Choroid plexus epithelial cell (primary cell): ENCODE data around the gene CLTRN.

Experiments used
- DNase-seq: peaks from one replicate; pipeline ENCODE4 v3.0.0-alpha.2; 2010; ENCODE audit warnings: low read depth
- H3K4me3 ChIP-seq: 2 replicates; pipeline ENCODE4 v1.5.1; 2011; ENCODE audit warnings: low read depth, mild to moderate bottlenecking, control low read depth, low read length, moderate library complexity
- TF ChIP-seq, protein P1 (sequence below): conservative IDR thresholded peaks from 2 replicates; pipeline ENCODE4 v1.5.1; 2011; ENCODE audit warnings: low read depth, mild to moderate bottlenecking, control low read depth, inconsistent platforms, low read length, moderate library complexity

CLTRN gene

DNA sequence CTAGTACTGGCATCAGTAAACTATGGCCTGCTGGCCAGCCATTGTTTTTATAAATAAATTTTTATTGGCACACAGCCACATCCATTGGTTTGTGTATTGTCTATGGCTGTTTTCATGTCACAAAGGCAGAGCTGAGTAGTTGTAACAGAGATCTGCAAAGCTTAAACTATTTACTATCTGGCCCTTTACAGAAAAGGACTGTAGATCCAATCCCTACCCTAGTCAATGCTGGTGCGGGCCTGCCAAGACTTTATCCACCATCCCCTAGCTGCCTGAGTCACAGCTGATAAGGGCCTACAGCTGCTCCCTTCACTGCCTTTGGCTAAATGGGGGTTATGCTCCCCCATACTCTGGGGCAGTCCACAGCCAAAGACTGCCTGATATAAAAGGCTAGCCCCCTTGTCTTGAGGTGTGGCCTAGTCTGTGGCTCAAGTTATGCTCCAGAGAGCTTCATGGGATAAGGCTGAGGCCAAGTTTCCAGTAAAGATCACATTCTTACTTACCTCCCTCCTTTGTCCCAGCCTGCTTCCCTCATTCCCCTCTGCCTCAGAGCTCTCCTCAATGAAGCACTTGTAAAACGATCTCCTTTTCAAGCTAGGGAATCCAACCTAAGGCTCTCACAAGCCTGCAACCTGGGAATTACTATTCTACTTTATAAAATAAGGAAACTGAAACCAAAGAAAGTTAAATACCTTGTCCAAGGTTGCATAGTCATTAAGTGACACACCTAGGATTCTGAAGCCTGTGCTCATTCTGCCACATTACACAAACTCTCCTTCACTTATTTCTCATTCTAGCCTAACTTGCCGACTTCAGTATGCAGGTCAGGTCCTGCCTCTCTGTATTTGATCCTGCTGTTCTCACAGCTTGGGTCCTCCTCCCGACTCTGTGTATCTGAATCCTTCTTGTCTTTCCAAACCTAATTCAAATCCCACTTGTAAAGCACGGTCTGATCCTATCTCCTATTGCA, 84.5 kb downstream of the CLTRN start:
- TF ChIP-seq, protein P1, sequence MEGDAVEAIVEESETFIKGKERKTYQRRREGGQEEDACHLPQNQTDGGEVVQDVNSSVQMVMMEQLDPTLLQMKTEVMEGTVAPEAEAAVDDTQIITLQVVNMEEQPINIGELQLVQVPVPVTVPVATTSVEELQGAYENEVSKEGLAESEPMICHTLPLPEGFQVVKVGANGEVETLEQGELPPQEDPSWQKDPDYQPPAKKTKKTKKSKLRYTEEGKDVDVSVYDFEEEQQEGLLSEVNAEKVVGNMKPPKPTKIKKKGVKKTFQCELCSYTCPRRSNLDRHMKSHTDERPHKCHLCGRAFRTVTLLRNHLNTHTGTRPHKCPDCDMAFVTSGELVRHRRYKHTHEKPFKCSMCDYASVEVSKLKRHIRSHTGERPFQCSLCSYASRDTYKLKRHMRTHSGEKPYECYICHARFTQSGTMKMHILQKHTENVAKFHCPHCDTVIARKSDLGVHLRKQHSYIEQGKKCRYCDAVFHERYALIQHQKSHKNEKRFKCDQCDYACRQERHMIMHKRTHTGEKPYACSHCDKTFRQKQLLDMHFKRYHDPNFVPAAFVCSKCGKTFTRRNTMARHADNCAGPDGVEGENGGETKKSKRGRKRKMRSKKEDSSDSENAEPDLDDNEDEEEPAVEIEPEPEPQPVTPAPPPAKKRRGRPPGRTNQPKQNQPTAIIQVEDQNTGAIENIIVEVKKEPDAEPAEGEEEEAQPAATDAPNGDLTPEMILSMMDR = no peak
- DNase-seq = peak; percentile 23
- H3K4me3 ChIP-seq = no peak overlapping the region
